Stimulated activated CD8-positive, alpha-beta memory T cell treated with anti-CD3 and anti-CD28 coated beads, Interleukin-7, amount 100 ng/mL, for 48 hours (primary cell): Measurements from ENCODE around the gene BICRA.

Experiments used
- DNase-seq, 2 donors: peaks; one replicate each; pipeline ENCODE4 v3.0.0-alpha.2; 2020; ENCODE audit warnings: low read depth in 1 of 2; ENCODE audit errors: extremely low read depth in 1 of 2

The BICRA gene

GRCh38 chr19:47600246-47601179 lies 8.4 kb upstream of the BICRA start:
- DNase-seq = peak; percentile 98 to 100

GRCh38 chr19:47601180-47601904 lies 7.6 kb upstream of the BICRA start:
- DNase-seq = no peak

- no peak for DNase-seq
Observed at GRCh38 chr19:47603706-47604565, 5.0 kb upstream of the BICRA start.

- no peak for DNase-seq
Observed at GRCh38 chr19:47607564-47608073, 1.3 kb upstream of the BICRA start.

GRCh38 chr19:47608074-47608918 lies 638 bp upstream of the BICRA start:
- DNase-seq = peak; percentile 88 to 95

- DNase-seq = peak; percentile 22 to 25
Observed at GRCh38 chr19:47609906-47610894, 1.3 kb downstream of the BICRA start.

- DNase-seq = no peak
Observed at GRCh38 chr19:47610902-47611301, 2.0 kb downstream of the BICRA start.

- DNase-seq = no peak
Observed at GRCh38 chr19:47613165-47614020, 4.5 kb downstream of the BICRA start.

GRCh38 chr19:47614021-47614295 lies 5.0 kb downstream of the BICRA start:
- DNase-seq = no peak

- no peak for DNase-seq
Observed at GRCh38 chr19:47614559-47614958, 5.6 kb downstream of the BICRA start.

GRCh38 chr19:47615230-47615629 lies 6.3 kb downstream of the BICRA start:
- no peak for DNase-seq

- DNase-seq = no peak
Observed at GRCh38 chr19:47615714-47616113, 6.8 kb downstream of the BICRA start.

- no peak for DNase-seq
Observed at GRCh38 chr19:47618771-47619170, 9.8 kb downstream of the BICRA start.

- no peak for DNase-seq
Observed at GRCh38 chr19:47619763-47620162, 10.8 kb downstream of the BICRA start.

- no peak for DNase-seq
Observed at GRCh38 chr19:47623151-47623920, 14.4 kb downstream of the BICRA start.

GRCh38 chr19:47623921-47624391 lies 15.0 kb downstream of the BICRA start:
- no peak for DNase-seq

- DNase-seq = no peak
Observed at GRCh38 chr19:47625650-47626049, 16.7 kb downstream of the BICRA start.
